H9 (cell line): ENCODE measurements around the gene CNDP2. TPM values are rescaled to one million over a fixed set of nuclear protein-coding genes. Genes with fewer than 3 reads are reported as not detected.

Experiments used
- DNase-seq: peaks from one replicate; pipeline ENCODE4 v3.0.0-alpha.2; 2017
- H2AFZ ChIP-seq: one replicate; pipeline ENCODE4 v1.6.1; 2013; ENCODE audit warnings: mild to moderate bottlenecking, low read length, control low read depth, moderate library complexity
- H2AK5ac ChIP-seq: 2 replicates; pipeline ENCODE4 v1.6.1; 2013; ENCODE audit warnings: low read length, control low read depth, mixed read lengths; ENCODE audit not compliant: insufficient read length
- H2BK120ac ChIP-seq: one replicate; pipeline ENCODE4 v1.6.1; 2013; ENCODE audit warnings: low read depth, mild to moderate bottlenecking, low read length, control low read depth, inconsistent platforms; ENCODE audit not compliant: poor library complexity, severe bottlenecking
- H2BK12ac ChIP-seq: 2 replicates; pipeline ENCODE4 v1.6.1; 2013; ENCODE audit warnings: low read length, control low read depth, mixed read lengths, low read depth; ENCODE audit not compliant: insufficient read length
- H2BK15ac ChIP-seq: 2 replicates; pipeline ENCODE4 v1.6.1; 2013; ENCODE audit warnings: low read depth, low read length, control low read depth
- H2BK20ac ChIP-seq: one replicate; pipeline ENCODE4 v1.6.1; 2013; ENCODE audit warnings: low read depth, mild to moderate bottlenecking, low read length, control low read depth, inconsistent platforms; ENCODE audit not compliant: poor library complexity, severe bottlenecking
- H2BK5ac ChIP-seq: 2 replicates; pipeline ENCODE4 v1.6.1; 2013; ENCODE audit warnings: low read length, control low read depth, mixed read lengths; ENCODE audit not compliant: insufficient read length
- H3K14ac ChIP-seq: 2 replicates; pipeline ENCODE4 v1.6.1; 2013; ENCODE audit warnings: low read length, control low read depth; ENCODE audit not compliant: insufficient read depth
- H3K18ac ChIP-seq: 2 replicates; pipeline ENCODE4 v1.6.1; 2013; ENCODE audit warnings: low read depth, mild to moderate bottlenecking, mixed read lengths, low read length, control low read depth; ENCODE audit not compliant: insufficient read length
- H3K23ac ChIP-seq: 2 replicates; pipeline ENCODE4 v1.6.1; 2013; ENCODE audit warnings: low read length, control low read depth, mixed read lengths, low read depth; ENCODE audit not compliant: insufficient read length
- H3K23me2 ChIP-seq: 2 replicates; pipeline ENCODE4 v1.6.1; 2013; ENCODE audit warnings: low read depth, mild to moderate bottlenecking, mixed read lengths, low read length, control low read depth; ENCODE audit not compliant: insufficient read length, poor library complexity, severe bottlenecking
- H3K27ac ChIP-seq: 2 replicates; pipeline ENCODE4 v1.5.1; 2013; ENCODE audit warnings: low read length, control low read depth, mixed read lengths, low read depth; ENCODE audit not compliant: insufficient read length
- H3K27me3 ChIP-seq: 2 replicates; pipeline ENCODE4 v1.6.1; 2013; ENCODE audit warnings: low read length, control low read depth, inconsistent platforms; ENCODE audit not compliant: insufficient read depth
- H3K4ac ChIP-seq: 2 replicates; pipeline ENCODE4 v1.6.1; 2013; ENCODE audit warnings: low read depth, mild to moderate bottlenecking, control low read depth, inconsistent platforms, low read length, moderate library complexity
- H3K4me1 ChIP-seq: 2 replicates; pipeline ENCODE4 v1.6.1; 2013; ENCODE audit warnings: low read length, control low read depth, inconsistent platforms; ENCODE audit not compliant: insufficient read depth
- H3K4me2 ChIP-seq: 2 replicates; pipeline ENCODE4 v1.6.1; 2013; ENCODE audit warnings: low read length, control low read depth, mixed read lengths; ENCODE audit not compliant: insufficient read length, insufficient read depth
- H3K56ac ChIP-seq: 2 replicates; pipeline ENCODE4 v1.6.1; 2013; ENCODE audit warnings: low read depth, mild to moderate bottlenecking, mixed read lengths, low read length, control low read depth; ENCODE audit not compliant: insufficient read length
- H3K79me1 ChIP-seq: 2 replicates; pipeline ENCODE4 v1.6.1; 2013; ENCODE audit warnings: low read depth, mild to moderate bottlenecking, moderate library complexity, low read length, control low read depth, inconsistent platforms; ENCODE audit not compliant: insufficient read depth, poor library complexity, severe bottlenecking
- H3K79me2 ChIP-seq: 2 replicates; pipeline ENCODE4 v1.6.1; 2013; ENCODE audit warnings: low read length, control low read depth, inconsistent platforms; ENCODE audit not compliant: insufficient read depth
- H3K9ac ChIP-seq: 2 replicates; pipeline ENCODE4 v1.6.1; 2013; ENCODE audit warnings: low read length, control low read depth, mixed read lengths; ENCODE audit not compliant: insufficient read length; ENCODE audit errors: extremely low read depth
- H3K9me3 ChIP-seq: one replicate; pipeline ENCODE4 v1.6.1; 2013; ENCODE audit warnings: low read depth, low read length, inconsistent platforms; ENCODE audit not compliant: control insufficient read depth
- H3T11ph ChIP-seq: one replicate; pipeline ENCODE4 v1.6.1; 2013; ENCODE audit warnings: mild to moderate bottlenecking, low read length, control low read depth, inconsistent platforms
- H4K20me1 ChIP-seq: one replicate; pipeline ENCODE4 v1.6.1; 2013; ENCODE audit not compliant: control insufficient read depth, insufficient read length, insufficient read depth
- H4K5ac ChIP-seq: 2 replicates; pipeline ENCODE4 v1.6.1; 2013; ENCODE audit warnings: low read depth, mild to moderate bottlenecking, mixed read lengths, low read length, control low read depth; ENCODE audit not compliant: insufficient read length
- H4K8ac ChIP-seq: replicated peaks from 2 replicates; pipeline ENCODE4 v1.6.1; 2013; ENCODE audit warnings: low read length, control low read depth, mixed read lengths, low read depth; ENCODE audit not compliant: insufficient read length
- H4K91ac ChIP-seq: 2 replicates; pipeline ENCODE4 v1.6.1; 2013; ENCODE audit warnings: low read depth, mild to moderate bottlenecking, moderate library complexity, mixed read lengths, low read length, control low read depth; ENCODE audit not compliant: insufficient read length
- H3K27ac Mint-ChIP-seq, 3 experiments: 2 replicates in 2 of 3; 3 replicates in 1 of 3; pipeline ENCODE4 v1.8.0; 2020 to 2021; ENCODE audit warnings: mixed read lengths in 3 of 3, mild to moderate bottlenecking in 1 of 3, moderate library complexity in 1 of 3
- H3K27me3 Mint-ChIP-seq: 2 replicates; pipeline ENCODE4 v1.8.0; 2021; ENCODE audit warnings: low read depth, mild to moderate bottlenecking, moderate library complexity, mixed read lengths
- H3K36me3 Mint-ChIP-seq, 3 experiments: 2 replicates in 2 of 3; 3 replicates in 1 of 3; pipeline ENCODE4 v1.8.0; 2020 to 2021; ENCODE audit warnings: low read depth in 3 of 3, mixed read lengths in 3 of 3; ENCODE audit not compliant: insufficient read depth in 1 of 3
- H3K4me1 Mint-ChIP-seq, 2 experiments: 2 replicates each; pipeline ENCODE4 v1.8.0; 2020; ENCODE audit warnings: mixed read lengths in 2 of 2
- H3K4me3 Mint-ChIP-seq, 2 experiments: 2 replicates in 1 of 2; 3 replicates in 1 of 2; pipeline ENCODE4 v1.8.0; 2020 to 2021; ENCODE audit warnings: mild to moderate bottlenecking in 2 of 2, mixed read lengths in 2 of 2, moderate library complexity in 1 of 2
- H3K9me3 Mint-ChIP-seq, 2 experiments: 2 replicates in 1 of 2; 3 replicates in 1 of 2; pipeline ENCODE4 v1.8.0; 2020; ENCODE audit warnings: mild to moderate bottlenecking in 2 of 2, mixed read lengths in 2 of 2, moderate library complexity in 1 of 2
- WGBS: extraction: QIAGEN DNeasy Blood & Tissue Kit; methylation state at CpG from one replicate; pipeline ENCODE4 v1.1.7; 2013; ENCODE audit warnings: missing lambda C conversion rate, low lambda C conversion rate, mixed read lengths; ENCODE audit not compliant: insufficient read length; ENCODE audit errors: extremely low coverage; 5-methylcytosine and 5-hydroxymethylcytosine counted together
- total RNA-seq: library from RNA; stranded (reverse); gene quantifications from 2 replicates; pipeline ENCODE4 v1.2.1, GENCODE V29; 2021
- TF ChIP-seq, protein P1 (sequence below): fragments of 200-600 bp; sonication (generic); conservative IDR thresholded peaks from 3 replicates; pipeline ENCODE4 v1.8.0; 2021; ENCODE audit warnings: antibody characterized with exemption, mild to moderate bottlenecking

The CNDP2 gene
- total RNA-seq, 1 experiment from 2014 or later, result 212 TPM

- H4K20me1 ChIP-seq, result no peaks in the 10 kb centered on the region
- no peaks in the 10 kb centered on the region for H3K27me3 ChIP-seq
- no peak overlapping the region for H2BK20ac ChIP-seq
- 0 out of 4 replicates have a peak, but pooled peaks cover 0 to 3% of the 10 kb centered on the region in 2 experiments for H3K4me1 Mint-ChIP-seq
- H3K9me3 ChIP-seq, result no peaks in the 10 kb centered on the region
- H3T11ph ChIP-seq, result no peak overlapping the region
- H3K79me2 ChIP-seq, result no peaks in the 10 kb centered on the region
- no peak overlapping the region for H2AK5ac ChIP-seq
- H3K9ac ChIP-seq, result no peak overlapping the region
- no peak overlapping the region for H3K27ac ChIP-seq
- no peak overlapping the region for H2AFZ ChIP-seq
- H3K4me1 ChIP-seq, result no peaks in the 10 kb centered on the region
- no CpG with 5 or more reads among the region's 9 CpGs for WGBS
- H3K18ac ChIP-seq, result no peak overlapping the region
- no peak overlapping the region for H3K4me2 ChIP-seq
- H3K23ac ChIP-seq, result no peak overlapping the region
- H2BK12ac ChIP-seq, result no peak overlapping the region
- no peak overlapping the region for H3K27ac Mint-ChIP-seq
- no peak overlapping the region for H3K4me3 Mint-ChIP-seq
- peak; percentile 4 for DNase-seq
- H2BK120ac ChIP-seq, result no peak overlapping the region
- H3K36me3 Mint-ChIP-seq, result no peaks in the 10 kb centered on the region; a peak in 1 of 7 replicates
- H3K9me3 Mint-ChIP-seq, result peaks cover 5 to 10% of the 10 kb centered on the region in 2 experiments; a peak in 4 of 5 replicates
- H4K5ac ChIP-seq, result no peak overlapping the region
- no peaks in the 10 kb centered on the region for H3K79me1 ChIP-seq
- H2BK5ac ChIP-seq, result no peak overlapping the region
- H2BK15ac ChIP-seq, result no peak overlapping the region
- TF ChIP-seq, protein P1, sequence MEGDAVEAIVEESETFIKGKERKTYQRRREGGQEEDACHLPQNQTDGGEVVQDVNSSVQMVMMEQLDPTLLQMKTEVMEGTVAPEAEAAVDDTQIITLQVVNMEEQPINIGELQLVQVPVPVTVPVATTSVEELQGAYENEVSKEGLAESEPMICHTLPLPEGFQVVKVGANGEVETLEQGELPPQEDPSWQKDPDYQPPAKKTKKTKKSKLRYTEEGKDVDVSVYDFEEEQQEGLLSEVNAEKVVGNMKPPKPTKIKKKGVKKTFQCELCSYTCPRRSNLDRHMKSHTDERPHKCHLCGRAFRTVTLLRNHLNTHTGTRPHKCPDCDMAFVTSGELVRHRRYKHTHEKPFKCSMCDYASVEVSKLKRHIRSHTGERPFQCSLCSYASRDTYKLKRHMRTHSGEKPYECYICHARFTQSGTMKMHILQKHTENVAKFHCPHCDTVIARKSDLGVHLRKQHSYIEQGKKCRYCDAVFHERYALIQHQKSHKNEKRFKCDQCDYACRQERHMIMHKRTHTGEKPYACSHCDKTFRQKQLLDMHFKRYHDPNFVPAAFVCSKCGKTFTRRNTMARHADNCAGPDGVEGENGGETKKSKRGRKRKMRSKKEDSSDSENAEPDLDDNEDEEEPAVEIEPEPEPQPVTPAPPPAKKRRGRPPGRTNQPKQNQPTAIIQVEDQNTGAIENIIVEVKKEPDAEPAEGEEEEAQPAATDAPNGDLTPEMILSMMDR, result no peak
- H4K91ac ChIP-seq, result no peak overlapping the region
- H3K14ac ChIP-seq, result no peak overlapping the region
- peaks cover 14% of the 10 kb centered on the region for H3K27me3 Mint-ChIP-seq
- H4K8ac ChIP-seq, result no peak overlapping the region
- H3K4ac ChIP-seq, result no peak overlapping the region
- H3K23me2 ChIP-seq, result peaks cover 2% of the 10 kb centered on the region
- H3K56ac ChIP-seq, result no peak overlapping the region
These were observed 39.0 kb downstream of the CNDP2 start for GRCh38 chr18:74534981-74535649.
